AG09309 (cell line): ENCODE results near the gene EYS.
"Not testable (repeated sequence)": the region's sequence is repeated elsewhere in the genome, so short reads cannot be mapped to it uniquely, and the experiment has no call there.

Source experiments
- DNase-seq: peaks from one replicate; pipeline ENCODE4 v3.0.0-alpha.2; 2010; ENCODE audit warnings: low read depth
- H3K4me3 ChIP-seq: 2 replicates; pipeline ENCODE4 v1.5.1; 2011; ENCODE audit warnings: mild to moderate bottlenecking, low read depth, low read length, moderate library complexity; ENCODE audit not compliant: control insufficient read depth
- CTCF ChIP-seq: IDR thresholded peaks from 2 replicates; pipeline ENCODE4 v1.5.1; 2011; ENCODE audit warnings: mild to moderate bottlenecking, low read depth, low read length, inconsistent platforms; ENCODE audit not compliant: insufficient read depth, control insufficient read depth; ENCODE audit errors: missing control alignments

The EYS gene

GRCh38 chr6:65505736-65506135, 201.3 kb downstream of the EYS start:
- no peak overlapping the region for H3K4me3 ChIP-seq
- TF ChIP-seq CTCF: no peak
- DNase-seq: no peak

GRCh38 chr6:65501045-65501444, 206.0 kb downstream of the EYS start:
- no peak for TF ChIP-seq CTCF
- no peak for DNase-seq
- H3K4me3 ChIP-seq: no peak overlapping the region

GRCh38 chr6:65483652-65484051, 223.4 kb downstream of the EYS start:
- DNase-seq, H3K4me3 ChIP-seq: not testable (repeated sequence)

- TF ChIP-seq CTCF: no peak
- no peak for DNase-seq
- H3K4me3 ChIP-seq: no peak overlapping the region
Measured at GRCh38 chr6:65469650-65470049, 237.4 kb downstream of the EYS start.

- no peak for DNase-seq
Measured at GRCh38 chr6:65468307-65468706, 238.7 kb downstream of the EYS start.

GRCh38 chr6:65461121-65461520, 245.9 kb downstream of the EYS start:
- TF ChIP-seq CTCF: no peak
- H3K4me3 ChIP-seq: no peak overlapping the region
- DNase-seq: no peak

More at GRCh38 chr6:65468307-65468706, 238.7 kb downstream of the EYS start:
- no peak overlapping the region for H3K4me3 ChIP-seq
- TF ChIP-seq CTCF: no peak

GRCh38 chr6:65452333-65452732, 254.7 kb downstream of the EYS start:
- DNase-seq: no peak
- TF ChIP-seq CTCF: no peak
- H3K4me3 ChIP-seq: no peak overlapping the region
